ENCODE results near the gene GOLGA6D. TPM values are rescaled to one million over a fixed set of nuclear protein-coding genes. Genes with fewer than 3 reads are reported as not detected.
"Not testable (repeated sequence)": the region's sequence is repeated elsewhere in the genome, so short reads cannot be mapped to it uniquely, and the experiment has no call there.

GOLGA6D gene, protein sequence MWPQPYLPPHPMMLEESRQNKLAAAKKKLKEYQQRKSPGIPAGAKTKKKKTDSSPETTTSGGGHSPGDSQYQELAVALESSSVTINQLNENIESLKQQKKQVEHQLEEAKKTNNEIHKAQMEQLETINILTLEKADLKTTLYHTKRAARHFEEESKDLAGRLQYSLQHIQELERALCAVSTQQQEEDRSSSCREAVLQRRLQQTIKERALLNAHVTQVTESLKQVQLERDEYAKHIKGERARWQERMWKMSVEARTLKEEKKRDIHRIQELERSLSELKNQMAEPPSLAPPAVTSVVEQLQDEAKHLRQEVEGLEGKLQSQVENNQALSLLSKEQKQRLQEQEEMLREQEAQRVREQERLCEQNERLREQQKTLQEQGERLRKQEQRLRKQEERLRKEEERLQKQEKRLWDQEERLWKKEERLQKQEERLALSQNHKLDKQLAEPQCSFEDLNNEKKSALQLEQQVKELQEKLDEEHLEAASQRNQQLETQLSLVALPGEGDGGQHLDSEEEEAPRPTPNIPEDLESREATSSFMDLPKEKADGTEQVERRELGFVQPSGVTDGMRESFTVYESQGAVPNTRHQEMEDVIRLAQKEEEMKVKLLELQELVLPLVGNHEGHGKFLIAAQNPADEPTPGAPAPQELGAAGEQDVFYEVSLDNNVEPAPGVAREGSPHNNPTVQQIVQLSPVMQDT
- total RNA-seq, result not detected in 2 replicates

DNA sequence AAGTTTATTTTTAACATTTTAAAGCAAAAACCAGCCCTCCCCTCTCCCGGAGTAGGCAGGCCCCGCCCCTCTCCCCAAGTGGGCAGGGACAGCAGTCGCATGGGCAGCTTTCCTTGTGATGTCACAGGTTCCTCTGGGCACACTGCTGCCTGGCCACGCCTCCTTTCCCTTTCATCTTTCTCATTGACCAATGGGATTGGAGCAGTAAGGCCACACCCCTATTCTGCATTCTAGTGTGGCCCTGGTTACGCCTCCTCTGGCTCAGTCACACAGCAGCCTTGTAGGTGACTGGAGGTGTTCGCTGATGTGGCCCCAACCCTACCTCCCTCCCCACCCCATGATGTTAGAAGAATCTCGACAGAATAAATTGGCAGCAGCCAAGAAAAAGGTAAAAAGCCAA is at the start of gene GOLGA6D:
Gene GOLGA6D (plus strand): TSS at position 264 of the 400 bp plus-strand sequence. CDS start 41 bp downstream, at position 305.
- intact Hi-C loops (cut with micrococcal nuclease), result not testable (repeated sequence)

DNA sequence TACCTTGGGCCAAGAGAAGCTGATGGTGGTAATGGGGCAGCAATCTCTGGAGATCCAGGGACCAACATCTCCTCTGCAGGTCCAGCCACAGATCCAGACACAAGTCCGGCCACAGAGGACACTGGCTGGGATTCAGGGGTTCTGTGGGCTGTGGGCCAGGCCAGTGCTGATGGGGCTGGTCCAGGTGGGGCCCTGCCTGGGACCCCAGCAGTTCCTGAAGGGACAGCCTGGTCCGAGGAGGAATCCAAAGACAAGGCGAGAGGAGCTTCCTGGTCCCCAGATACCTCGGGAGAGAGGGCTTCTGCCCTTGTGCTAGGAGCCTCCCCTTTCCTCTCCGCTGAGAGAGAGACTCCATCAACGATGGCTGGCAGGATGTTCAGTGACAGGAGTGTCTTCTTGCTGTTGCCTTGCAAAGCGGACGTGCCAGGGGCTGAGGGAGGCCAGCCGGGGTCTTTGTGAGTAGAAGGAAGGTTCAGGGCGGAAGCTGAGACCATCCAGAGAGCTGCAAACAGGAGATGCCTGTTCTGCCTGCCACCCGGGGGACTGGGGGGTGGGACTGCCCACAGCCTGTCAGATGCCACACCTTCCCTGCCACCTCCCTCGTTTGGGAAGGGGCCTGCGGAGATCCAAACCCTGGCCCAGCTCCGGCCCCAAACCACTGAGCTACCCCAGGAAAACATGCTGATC is 49.0 kb upstream of the GOLGA6D start:
- intact Hi-C loops (cut with micrococcal nuclease), result no loop called here

DNA sequence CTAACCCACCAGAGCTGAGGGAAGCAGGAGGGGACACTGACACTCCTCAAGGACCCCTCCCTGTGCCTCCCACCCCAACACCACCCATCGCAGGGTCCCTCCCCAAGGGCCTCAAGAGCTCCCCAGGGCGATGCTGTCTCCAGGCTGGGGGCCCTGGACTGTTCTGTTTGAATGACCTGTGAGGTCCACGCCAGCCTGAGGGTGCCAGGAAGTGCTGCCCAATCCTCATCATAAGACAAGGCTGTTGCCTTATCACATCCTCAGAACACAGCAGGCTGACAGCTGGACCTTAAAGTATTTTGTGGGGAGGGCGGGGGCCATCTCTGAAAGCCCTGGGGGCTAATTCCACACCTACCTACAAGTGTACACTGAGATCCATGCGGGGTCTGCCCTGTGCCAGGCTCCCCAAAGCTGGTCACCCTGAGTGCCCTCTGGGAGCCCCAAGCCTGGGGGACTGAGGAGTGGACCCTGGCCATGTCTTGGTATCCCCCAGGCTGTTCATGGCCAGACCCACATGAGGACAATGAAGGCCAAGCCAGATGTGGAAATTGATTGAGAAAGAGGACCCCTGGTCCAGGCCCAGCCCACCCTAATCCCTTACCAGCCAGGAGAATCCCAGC is 48.3 kb upstream of the GOLGA6D start:
- intact Hi-C loops (cut with micrococcal nuclease), result no loop called here

DNA sequence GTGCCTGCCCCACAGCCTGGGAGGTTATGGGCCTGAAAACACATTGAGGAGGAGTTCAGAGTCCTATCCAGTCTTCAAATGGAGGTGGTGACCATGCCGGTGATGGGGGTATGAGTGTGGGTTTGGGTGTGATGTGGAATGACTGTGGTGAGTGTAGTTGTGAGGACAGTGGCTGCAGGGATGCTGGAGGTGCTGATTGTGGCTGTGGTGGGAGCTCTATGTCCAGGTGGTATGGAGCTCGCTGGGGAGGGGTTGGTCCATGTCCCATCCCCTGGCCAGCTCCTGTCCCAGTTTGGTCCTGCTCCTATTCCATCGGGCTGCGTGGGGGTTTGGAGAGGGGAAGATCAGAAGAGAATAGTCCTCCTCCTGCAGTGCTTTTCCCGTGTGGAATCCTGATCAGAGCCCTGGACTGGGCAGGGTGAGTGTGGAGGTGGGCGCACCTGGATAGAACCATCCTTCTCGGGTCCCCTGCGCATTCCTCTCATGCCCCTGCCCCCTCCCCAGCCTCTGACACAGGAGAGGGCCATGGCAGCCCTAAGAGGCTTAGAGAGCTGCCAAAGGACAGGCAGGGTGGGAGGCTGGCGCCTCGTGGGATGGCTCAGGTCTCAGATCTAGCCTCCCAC is 47.5 kb upstream of the GOLGA6D start:
- intact Hi-C loops (cut with micrococcal nuclease), result no loop called here

DNA sequence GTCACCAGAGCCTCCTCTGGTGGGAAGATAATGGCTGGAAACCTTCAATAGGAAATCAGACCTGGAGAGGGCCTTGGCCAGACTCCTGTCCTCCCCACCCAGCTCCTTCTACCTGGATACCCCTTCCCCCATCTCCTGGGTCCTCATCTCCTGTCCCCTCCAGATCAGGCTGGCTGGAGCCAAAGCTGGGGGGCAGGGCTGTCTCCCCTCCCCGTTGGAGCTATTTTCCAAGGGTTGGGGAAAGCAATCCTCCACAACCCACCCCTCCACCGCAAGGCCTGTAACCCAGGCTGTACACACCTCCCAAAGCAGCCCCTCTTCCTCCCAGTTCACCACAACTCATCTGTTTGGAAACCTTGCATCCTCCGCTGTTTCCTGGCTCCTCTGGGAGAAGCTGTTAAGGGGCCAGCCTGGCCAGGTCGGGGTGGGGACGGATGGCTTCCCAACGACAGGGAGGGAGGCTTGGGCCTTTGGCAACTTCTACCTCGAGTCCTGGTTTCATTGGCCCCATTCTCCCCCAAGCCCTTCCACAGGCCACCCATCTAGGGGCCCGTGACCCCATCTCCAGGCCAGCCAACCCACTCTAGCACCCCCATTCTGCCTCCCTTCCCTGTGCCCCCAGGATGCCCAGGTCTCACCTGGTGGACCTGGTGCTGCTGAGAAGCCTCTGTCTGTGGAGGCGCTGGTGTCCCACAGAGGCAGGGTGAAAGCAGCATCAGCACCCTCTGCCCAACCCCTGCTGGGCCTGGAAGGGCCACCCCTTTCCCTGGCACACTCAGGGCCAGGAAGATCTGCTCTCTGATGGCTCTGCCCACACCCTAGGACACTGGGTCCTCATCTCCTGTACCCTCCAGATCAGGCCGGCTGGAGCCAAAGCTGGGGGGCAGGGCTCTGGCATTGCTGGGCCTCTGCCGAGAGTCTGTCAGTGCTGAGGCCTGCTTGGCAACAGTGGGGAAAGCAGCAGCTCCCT is 46.6 kb upstream of the GOLGA6D start:
- intact Hi-C loops (cut with micrococcal nuclease), result no loop called here

DNA sequence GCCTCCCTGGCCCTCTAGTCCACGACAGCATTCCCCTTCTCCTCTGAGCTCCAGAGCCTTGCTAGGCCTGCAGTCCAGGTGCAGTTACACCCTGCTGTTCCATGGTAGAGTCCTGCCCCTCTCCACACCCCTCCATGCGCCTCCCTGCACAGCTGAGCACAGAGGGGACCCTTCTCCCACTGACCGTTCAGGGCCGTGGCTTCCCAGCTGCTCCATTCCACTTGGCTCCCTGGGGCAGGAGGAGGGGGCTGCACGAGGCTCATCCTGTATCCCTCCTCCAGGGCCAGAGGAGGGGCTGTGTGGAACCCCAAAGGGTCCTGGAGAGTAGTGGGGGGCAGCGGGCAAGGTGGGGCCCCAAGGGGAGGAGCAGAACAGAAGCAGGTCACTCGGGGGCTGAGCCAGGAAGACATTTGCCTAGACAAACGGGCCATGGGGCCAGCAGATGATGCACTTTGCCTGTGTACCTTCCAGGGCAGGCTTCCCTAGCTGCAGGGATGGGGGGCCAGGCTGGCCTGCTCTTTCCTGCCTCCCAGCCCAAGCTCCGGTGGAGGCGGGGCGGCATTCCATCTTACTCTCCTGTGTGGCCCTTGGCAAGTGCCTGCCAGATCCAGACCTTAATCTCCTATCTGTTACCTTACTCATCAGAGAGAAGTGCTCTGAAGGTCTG is 45.2 kb upstream of the GOLGA6D start:
- intact Hi-C loops (cut with micrococcal nuclease), result no loop called here

DNA sequence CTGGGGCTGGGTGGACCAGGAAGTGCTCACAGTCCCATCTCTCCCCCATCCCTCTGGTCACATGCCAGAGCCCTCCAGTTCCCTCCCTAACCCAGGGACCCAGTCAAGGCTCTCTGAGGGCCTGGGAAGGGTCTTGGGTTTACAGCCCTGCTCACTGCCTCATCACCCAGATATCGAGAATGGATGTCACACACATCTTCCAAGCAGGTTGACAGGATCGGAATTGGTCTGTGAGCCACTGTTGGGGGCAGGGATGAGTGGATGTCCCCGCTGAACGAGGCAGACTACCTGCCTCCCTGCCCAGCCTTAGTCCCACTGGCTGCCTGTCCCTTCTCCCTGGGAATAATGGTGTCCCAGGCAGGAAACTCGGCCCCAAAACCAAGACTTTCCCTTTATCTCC is 44.5 kb upstream of the GOLGA6D start:
- intact Hi-C loops (cut with micrococcal nuclease), result no loop called here

DNA sequence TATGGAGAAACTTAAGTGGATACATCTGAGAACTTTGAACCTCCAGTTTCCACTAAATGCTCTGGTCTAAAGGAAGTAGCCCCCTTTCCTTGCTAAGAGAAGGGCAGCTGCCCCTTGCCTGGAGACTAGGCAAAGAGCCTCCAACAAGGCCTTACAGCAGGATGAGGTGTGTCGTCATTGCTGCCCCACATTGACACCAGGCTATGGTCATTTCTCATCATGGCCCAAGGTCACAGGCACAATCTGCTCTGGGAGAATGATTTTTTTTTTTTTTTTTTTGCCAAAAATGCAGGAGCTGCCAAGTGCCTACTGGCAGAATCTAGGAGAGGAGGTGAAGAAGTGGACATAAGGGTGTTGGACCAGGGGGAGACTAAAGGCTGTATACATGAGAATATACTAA is 36.9 kb upstream of the GOLGA6D start:
- intact Hi-C loops (cut with micrococcal nuclease), result not testable (repeated sequence)

DNA sequence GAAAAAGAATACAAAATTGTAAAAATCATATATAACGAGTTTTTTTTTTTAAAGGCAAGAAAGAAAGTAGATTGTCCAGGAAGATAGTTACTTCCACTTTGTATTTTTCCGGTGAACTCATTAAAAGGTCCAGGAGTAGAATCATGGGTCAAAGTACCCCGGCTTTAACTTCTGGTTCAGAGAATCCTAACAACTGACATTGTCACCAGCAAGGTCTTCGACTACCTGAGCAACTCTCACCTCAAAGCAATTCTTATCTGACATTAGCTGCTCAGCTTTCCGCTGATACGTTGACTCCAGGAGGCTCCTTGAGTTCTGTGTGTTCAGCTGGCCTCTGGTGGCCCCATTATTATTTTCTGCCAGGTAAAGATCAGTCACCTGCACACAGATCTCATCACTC is 33.6 kb upstream of the GOLGA6D start:
- intact Hi-C loops (cut with micrococcal nuclease), result not testable (repeated sequence)

DNA sequence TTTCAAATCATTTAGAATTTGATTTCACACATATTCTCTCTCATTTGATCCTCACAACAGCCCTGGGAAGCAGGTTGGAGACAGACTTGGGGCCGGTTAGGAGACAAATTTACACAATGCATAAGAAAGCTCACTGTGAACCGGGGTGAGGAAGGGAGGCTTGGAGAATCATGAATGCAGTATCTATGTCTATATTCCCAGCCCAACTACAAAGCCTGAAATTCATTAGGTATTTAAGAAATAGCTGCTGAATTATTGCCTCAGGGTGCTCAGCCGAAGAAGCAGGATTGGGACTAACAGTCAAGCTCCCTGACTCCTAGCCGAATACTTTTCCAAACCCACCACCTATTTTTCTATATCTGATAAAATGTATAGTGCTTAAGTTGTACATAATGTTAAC is 32.9 kb upstream of the GOLGA6D start:
- intact Hi-C loops (cut with micrococcal nuclease), result no loop called here

DNA sequence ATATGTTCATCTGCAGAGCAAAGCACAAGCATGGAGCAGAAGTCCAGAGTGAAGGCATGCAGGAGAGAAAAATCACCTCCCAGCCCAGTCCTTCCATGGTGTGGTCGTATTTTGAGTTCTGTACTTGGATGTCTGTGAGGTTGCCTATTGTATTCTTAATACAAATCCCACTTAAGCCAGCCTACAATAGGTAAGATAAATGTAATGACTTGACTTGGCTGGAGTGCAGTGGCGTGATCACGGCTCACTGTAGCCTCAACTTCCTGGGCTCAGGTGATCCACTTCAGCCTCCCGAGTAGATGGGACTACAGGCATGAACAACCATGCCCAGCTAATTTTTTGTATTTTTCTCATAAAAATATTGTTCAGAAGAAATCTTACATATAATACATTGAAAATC is 31.3 kb upstream of the GOLGA6D start:
- intact Hi-C loops (cut with micrococcal nuclease), result not testable (repeated sequence)

DNA sequence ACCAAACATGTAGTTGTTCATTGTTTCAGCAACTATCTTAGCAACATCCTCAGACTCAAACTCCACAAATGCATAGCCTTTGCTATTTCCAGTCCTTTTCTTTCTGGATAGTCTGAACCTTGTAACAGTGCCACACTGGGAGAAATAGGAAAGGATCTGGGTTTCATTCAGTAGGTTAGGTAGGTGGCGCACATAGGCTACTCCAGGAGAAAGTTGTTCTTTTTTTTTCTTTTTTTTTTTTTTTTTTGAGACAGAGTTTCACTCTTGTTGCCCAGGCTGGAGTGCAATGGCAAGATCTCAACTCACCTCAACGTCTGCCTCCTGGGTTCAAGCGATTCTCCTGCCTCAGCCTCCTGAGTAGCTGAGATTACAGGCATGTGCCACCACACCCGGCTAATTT is 30.4 kb upstream of the GOLGA6D start:
- intact Hi-C loops (cut with micrococcal nuclease), result not testable (repeated sequence)

DNA sequence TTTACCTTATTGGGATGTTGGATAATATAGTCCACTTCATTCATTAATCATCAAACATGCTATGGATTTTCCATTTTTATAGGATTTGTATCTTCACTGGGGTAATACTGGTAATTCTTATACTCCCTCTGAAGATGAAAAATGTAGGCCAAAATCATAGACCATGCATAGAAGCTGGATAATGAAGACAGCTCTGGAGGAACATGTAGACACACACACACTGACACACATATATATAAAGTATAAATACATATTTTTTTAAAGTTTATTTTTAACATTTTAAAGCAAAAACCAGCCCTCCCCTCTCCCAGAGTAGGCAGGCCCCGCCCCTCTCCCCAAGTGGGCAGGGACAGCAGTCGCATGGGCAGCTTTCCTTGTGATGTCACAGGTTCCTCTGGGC is 24.6 kb upstream of the GOLGA6D start, which contains the start of gene GOLGA6C:
Gene GOLGA6C (plus strand): TSS at position 301 of the 400 bp plus-strand sequence. CDS start 265 bp downstream, outside the sequence.
- intact Hi-C loops (cut with micrococcal nuclease), result not testable (repeated sequence)

DNA sequence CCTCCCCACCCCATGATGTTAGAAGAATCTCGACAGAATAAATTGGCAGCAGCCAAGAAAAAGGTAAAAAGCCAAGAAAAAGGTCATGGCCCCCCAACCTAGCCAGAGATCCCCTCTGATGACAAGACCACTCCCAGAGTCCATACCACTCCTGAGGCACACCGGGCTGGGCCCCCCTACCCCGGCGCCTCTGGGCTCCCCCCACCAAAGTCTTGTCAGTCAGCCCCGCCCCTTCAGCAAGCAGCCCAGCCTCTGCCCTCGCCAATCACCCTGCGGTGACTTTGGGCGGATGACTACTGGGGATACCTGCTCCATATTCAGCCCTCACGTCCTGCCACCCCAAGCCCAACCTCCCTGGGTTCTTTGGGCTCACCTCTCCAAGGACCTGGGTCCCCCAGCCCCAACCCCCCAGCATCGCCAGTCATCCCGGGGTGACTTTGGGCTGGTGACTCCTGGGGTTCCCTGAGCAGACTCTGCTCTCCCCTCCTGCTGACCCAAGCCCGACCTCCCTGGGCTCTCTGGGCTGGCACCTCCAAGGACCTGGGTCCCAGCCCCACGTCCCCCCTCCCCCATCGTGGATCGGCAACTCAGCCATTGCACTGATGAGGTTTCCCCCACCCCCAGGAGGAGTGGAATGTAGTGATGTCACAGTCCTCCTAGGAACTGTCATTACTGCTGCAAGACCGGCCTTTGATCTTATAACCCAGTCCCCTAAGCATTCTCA is 23.9 kb upstream of the GOLGA6D start:
- intact Hi-C loops (cut with micrococcal nuclease), result not testable (repeated sequence)

DNA sequence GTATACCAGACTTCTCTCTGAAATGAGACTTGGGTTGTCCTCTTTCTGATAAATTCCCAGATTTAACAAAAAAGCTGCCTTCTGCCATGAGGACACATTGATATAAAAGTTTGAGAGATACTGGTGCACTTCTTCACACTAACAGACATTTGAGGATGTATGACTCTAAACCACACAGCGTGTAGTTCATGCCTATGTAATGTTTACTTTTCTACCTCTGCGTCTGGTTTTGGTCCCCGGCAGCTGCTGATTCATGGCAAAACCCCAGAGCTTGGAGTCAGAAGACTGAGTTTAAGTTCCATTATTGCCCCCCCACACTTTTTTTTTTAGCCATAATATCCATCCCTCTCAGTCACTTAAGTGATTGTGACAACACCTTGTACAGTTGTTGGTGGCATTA is 22.8 kb upstream of the GOLGA6D start:
- intact Hi-C loops (cut with micrococcal nuclease), result not testable (repeated sequence)

DNA sequence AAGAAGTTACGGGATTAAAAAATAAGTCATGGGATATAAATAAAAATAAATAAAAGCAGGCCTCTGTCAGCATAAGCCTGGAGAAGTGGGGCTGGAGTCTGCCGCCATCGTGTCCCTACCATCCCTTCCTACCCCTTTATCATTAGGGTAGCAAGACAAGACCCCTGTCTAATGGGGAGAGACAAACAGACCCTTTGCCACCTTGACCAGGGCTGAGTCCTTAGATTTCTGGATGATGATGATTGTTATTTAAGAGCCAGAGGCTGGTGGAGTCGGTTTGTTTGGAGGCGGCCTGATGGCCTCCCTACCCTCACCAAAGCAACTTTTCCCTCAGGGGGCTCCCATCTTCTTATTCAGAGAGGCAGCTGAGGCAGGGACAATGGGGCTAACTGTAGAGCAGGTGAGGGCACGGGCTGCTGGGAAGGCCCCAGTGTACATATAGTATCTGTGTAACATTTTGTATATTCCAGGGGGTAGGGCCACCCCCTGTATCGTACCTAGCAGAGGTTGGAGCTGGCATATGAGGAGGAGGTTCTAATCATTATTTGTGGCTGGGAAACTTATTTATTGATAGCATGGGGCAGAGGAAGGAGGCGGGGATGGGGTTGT is 8.8 kb upstream of the GOLGA6D start:
- intact Hi-C loops (cut with micrococcal nuclease), result loop anchor here (10.0 kb wide), 1 partner anchor 249 kb away; the partner anchor contains the start of gene PPCDC

DNA sequence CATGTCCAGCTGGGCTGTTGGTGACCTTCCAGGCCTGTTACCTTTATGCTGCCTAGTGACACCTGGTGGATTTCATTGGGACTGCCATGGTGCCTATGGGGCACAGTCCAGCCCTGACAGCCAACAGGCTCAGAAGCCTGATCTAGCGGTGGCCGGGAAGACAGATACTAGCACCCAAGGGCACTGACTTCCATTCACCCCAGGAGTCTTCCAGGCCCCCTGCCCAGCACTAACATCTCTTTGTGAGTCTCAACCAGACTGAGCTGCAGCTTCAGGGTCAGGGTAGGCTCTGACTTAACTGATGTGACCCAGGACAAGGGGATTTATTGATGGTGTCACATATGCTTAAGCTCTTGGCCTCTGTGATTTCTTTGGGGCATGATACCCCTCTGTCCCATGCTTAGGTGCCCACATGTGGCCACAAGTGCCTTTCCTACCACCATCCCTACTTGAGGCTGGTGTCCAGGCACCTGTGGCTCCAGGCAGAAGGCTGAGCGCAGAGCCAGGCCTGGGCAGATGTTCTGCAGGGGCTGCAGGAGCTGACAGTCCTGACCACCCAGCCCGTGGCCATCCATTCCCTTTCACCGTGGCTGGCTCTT is 8.0 kb upstream of the GOLGA6D start:
- intact Hi-C loops (cut with micrococcal nuclease), result loop anchor here (10.0 kb wide), 1 partner anchor 250 kb away; the partner anchor contains the start of gene PPCDC

DNA sequence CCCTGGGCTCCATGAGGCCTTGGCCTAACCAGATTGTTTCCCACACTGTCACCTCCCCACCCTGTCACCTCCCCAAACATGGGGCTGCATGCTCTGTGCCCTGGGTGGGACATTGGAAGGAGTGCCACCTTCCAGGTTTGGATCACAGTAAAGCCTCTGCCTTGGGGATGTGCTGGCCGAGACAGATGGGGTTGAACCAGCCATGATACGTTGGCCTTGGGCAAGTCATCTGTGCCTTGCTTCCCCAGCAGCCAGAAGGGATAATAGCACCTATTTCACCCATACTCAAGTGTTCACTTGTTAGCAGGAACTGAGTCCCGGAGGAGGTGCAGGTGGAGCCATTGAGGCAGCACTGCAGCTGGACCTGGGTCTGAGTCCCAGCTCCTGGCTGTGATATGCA is 7.0 kb upstream of the GOLGA6D start:
- intact Hi-C loops (cut with micrococcal nuclease), result loop anchor here (10.0 kb wide), 1 partner anchor 251 kb away; the partner anchor contains the start of gene PPCDC

All from T-helper 2 cell treated with Interferon-gamma antibody and Interleukin-4, amounts not matched to agents 100 ng/mL and 5 ng/mL, for 36 hours (primary cell).